ENCODE results near the gene TEDC1. TPM values are rescaled to one million over a fixed set of nuclear protein-coding genes. Genes with fewer than 3 reads are reported as not detected.

Gene TEDC1
- polyA plus RNA-seq, 1 of the 3 experiments (the other 2 are of a cell fraction), result 13.4 TPM

- H2AFZ ChIP-seq (ENCODE audit: low read depth), result no peak overlapping the region
- no peak for DNase-seq
- no peaks in the 10 kb centered on the region for H3K9me2 ChIP-seq
- H3F3A ChIP-seq (replicated peaks; ENCODE audit: insufficient read depth), result no peaks in the 10 kb centered on the region
- peaks cover 0 to 9% of the 10 kb centered on the region in 2 experiments; a peak in 1 of 4 replicates for H3K4me1 ChIP-seq (ENCODE audit: control insufficient read depth in 1 of 2, insufficient read depth in 2 of 2, low read depth in 1 of 2, low read length in 1 of 2)
- peaks cover 27% of the 10 kb centered on the region; the same call in 1 of the 2 replicates for H3K27me3 ChIP-seq (ENCODE audit: insufficient read depth)
- H3K9me3 ChIP-seq, result no peaks in the 10 kb centered on the region
- no peaks in the 10 kb centered on the region for H3K79me2 ChIP-seq (ENCODE audit: insufficient read depth)
- no peak overlapping the region for H3K4me2 ChIP-seq
- no peaks in the 10 kb centered on the region for H3K36me3 ChIP-seq (replicated peaks in 1 of 2; ENCODE audit: control insufficient read depth in 1 of 2, insufficient read depth in 2 of 2, low read length in 1 of 2)
- WGBS (ENCODE audit: low lambda C conversion rate), result 43% methylated on average over 13 of the region's 16 CpGs
- no peak for TF ChIP-seq MXI1 (IDR thresholded peaks at IDR 0.05; ENCODE audit: low read depth, low read length)
- TF ChIP-seq NRF1 (IDR thresholded peaks at IDR 0.05; ENCODE audit: low read depth, low read length), result no peak
- no peak for TF ChIP-seq TAF1 (IDR thresholded peaks at IDR 0.05; ENCODE audit: borderline replicate concordance, low read depth, low read length)
- TF ChIP-seq EP300 (IDR thresholded peaks at IDR 0.05; ENCODE audit: borderline replicate concordance in 1 of 2, low read depth in 1 of 2, low read length in 1 of 2), result no peak
- TF ChIP-seq, protein P1, sequence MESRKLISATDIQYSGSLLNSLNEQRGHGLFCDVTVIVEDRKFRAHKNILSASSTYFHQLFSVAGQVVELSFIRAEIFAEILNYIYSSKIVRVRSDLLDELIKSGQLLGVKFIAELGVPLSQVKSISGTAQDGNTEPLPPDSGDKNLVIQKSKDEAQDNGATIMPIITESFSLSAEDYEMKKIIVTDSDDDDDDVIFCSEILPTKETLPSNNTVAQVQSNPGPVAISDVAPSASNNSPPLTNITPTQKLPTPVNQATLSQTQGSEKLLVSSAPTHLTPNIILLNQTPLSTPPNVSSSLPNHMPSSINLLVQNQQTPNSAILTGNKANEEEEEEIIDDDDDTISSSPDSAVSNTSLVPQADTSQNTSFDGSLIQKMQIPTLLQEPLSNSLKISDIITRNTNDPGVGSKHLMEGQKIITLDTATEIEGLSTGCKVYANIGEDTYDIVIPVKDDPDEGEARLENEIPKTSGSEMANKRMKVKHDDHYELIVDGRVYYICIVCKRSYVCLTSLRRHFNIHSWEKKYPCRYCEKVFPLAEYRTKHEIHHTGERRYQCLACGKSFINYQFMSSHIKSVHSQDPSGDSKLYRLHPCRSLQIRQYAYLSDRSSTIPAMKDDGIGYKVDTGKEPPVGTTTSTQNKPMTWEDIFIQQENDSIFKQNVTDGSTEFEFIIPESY (IDR thresholded peaks at IDR 0.05; ENCODE audit: borderline replicate concordance, low read depth), result no peak
- no peak overlapping the region for H3K4me3 ChIP-seq (ENCODE audit: low read depth in 2 of 2, low read length in 1 of 2)
- H4K20me1 ChIP-seq (ENCODE audit: insufficient read depth), result no peaks in the 10 kb centered on the region
- H3K9ac ChIP-seq, result no peak overlapping the region
- ChIA-PET POLR2A (no interaction called here), CTCF (interaction anchor here (0.9 kb wide), 1 partner anchor 20 kb away, joined by 4 read pairs; no protein-coding TSS in a partner anchor)
- no peak overlapping the region for H3K27ac ChIP-seq (ENCODE audit: low read depth in 2 of 2, low read length in 1 of 2)
Measured at GRCh38 chr14:105508069-105508468, 17.0 kb downstream of the TEDC1 start.

DNA sequence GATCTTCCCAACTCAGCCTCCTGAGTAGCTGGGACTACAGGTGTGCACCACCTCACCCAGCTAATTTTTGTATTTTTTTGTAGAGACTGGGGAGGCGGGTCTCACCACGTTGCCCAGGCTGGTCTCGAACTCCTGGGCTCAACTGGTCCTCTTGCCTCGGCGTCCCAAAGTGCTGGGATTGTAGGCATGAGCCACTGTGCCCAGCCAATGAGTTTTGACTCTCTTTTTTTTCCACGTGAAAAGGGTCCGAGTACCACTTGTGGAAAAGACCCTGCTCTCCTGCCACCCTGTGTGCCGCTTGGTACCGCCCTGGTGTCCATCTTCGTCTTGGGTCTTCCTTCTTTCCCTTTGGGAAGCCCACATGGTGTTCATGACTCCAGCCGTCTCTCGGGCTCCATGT lies 17.6 kb downstream of the TEDC1 start:
- no peak overlapping the region for H2AFZ ChIP-seq (ENCODE audit: low read depth)
- no peaks in the 10 kb centered on the region for H3K79me2 ChIP-seq (ENCODE audit: insufficient read depth)
- H3K4me2 ChIP-seq, result no peak overlapping the region
- no peaks in the 10 kb centered on the region for H3K9me3 ChIP-seq
- H3K36me3 ChIP-seq (replicated peaks in 1 of 2; ENCODE audit: control insufficient read depth in 1 of 2, insufficient read depth in 2 of 2, low read length in 1 of 2), result no peaks in the 10 kb centered on the region
- no peak for DNase-seq
- TF ChIP-seq ELF1 (IDR thresholded peaks at IDR 0.05) (no peak), FOXJ3 (CRISPR knock-in tag; IDR thresholded peaks at IDR 0.05) (no peak), RFX5 (IDR thresholded peaks at IDR 0.05; ENCODE audit: low read length) (no peak), JUND (IDR thresholded peaks at IDR 0.05) (no peak), FOSL2 (IDR thresholded peaks at IDR 0.05; ENCODE audit: borderline replicate concordance, low read depth) (no peak)
- H3K4me1 ChIP-seq (ENCODE audit: control insufficient read depth in 1 of 2, insufficient read depth in 2 of 2, low read depth in 1 of 2, low read length in 1 of 2), result peaks cover 0 to 9% of the 10 kb centered on the region in 2 experiments; a peak in 1 of 4 replicates
- H3K9ac ChIP-seq, result no peak overlapping the region
- H3K9me2 ChIP-seq, result no peaks in the 10 kb centered on the region
- ChIA-PET POLR2A (no interaction called here), CTCF (no interaction called here)
- H3K27me3 ChIP-seq (ENCODE audit: insufficient read depth), result peaks cover 27% of the 10 kb centered on the region; the same call in 1 of the 2 replicates
- no peaks in the 10 kb centered on the region for H3F3A ChIP-seq (replicated peaks; ENCODE audit: insufficient read depth)
- no peak overlapping the region for H3K4me3 ChIP-seq (ENCODE audit: low read depth in 2 of 2, low read length in 1 of 2)
- WGBS (ENCODE audit: low lambda C conversion rate), result 66% methylated on average over 12 of the region's 12 CpGs
- no peak overlapping the region for H3K27ac ChIP-seq (ENCODE audit: low read depth in 2 of 2, low read length in 1 of 2)
- no peaks in the 10 kb centered on the region for H4K20me1 ChIP-seq (ENCODE audit: insufficient read depth)

GRCh38 chr14:105517096-105517495 lies 26.1 kb downstream of the TEDC1 start:
- ChIA-PET CTCF (interaction anchor here (0.9 to 1.7 kb wide), 3 partner anchors 17 to 36 kb away, joined by 3 to 4 read pairs (median 3); no protein-coding TSS in a partner anchor), POLR2A (no interaction called here)
- no peaks in the 10 kb centered on the region for H3K4me1 ChIP-seq (ENCODE audit: control insufficient read depth in 1 of 2, insufficient read depth in 2 of 2, low read depth in 1 of 2, low read length in 1 of 2)
- TF ChIP-seq RAD21 (IDR thresholded peaks at IDR 0.05; ENCODE audit: low read length), result no peak
- no peak for TF ChIP-seq JUND (IDR thresholded peaks at IDR 0.05)
- TF ChIP-seq PBX3 (IDR thresholded peaks at IDR 0.05), result no peak
- TF ChIP-seq EZH2phosphoT487 (IDR thresholded peaks at IDR 0.05; ENCODE audit: borderline replicate concordance, low read depth), result no peak
- TF ChIP-seq, protein P2, sequence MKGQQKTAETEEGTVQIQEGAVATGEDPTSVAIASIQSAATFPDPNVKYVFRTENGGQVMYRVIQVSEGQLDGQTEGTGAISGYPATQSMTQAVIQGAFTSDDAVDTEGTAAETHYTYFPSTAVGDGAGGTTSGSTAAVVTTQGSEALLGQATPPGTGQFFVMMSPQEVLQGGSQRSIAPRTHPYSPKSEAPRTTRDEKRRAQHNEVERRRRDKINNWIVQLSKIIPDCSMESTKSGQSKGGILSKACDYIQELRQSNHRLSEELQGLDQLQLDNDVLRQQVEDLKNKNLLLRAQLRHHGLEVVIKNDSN (IDR thresholded peaks at IDR 0.05; ENCODE audit: borderline replicate concordance, low read depth), result no peak
- TF ChIP-seq POLR2AphosphoS5 (IDR thresholded peaks at IDR 0.05; ENCODE audit: low read depth, low read length), result no peak
- TF ChIP-seq ELF1 (IDR thresholded peaks at IDR 0.05), result no peak
- no peak for TF ChIP-seq RXRA (IDR thresholded peaks at IDR 0.05; ENCODE audit: borderline replicate concordance, low read depth)
- TF ChIP-seq RFX5 (IDR thresholded peaks at IDR 0.05; ENCODE audit: low read length), result no peak
- no peak for TF ChIP-seq SIN3A (IDR thresholded peaks at IDR 0.05; ENCODE audit: borderline replicate concordance, low read depth, low read length)
- no peak for TF ChIP-seq MEF2A (IDR thresholded peaks at IDR 0.05; ENCODE audit: borderline replicate concordance, low read depth)
- no peak overlapping the region for H3K4me2 ChIP-seq
- no peaks in the 10 kb centered on the region for H3F3A ChIP-seq (replicated peaks; ENCODE audit: insufficient read depth)
- no peak overlapping the region for H3K4me3 ChIP-seq (ENCODE audit: low read depth in 2 of 2, low read length in 1 of 2)
- no peaks in the 10 kb centered on the region for H4K20me1 ChIP-seq (ENCODE audit: insufficient read depth)
- H3K9me2 ChIP-seq, result no peaks in the 10 kb centered on the region
- 32% methylated on average over 5 of the region's 5 CpGs for WGBS (ENCODE audit: low lambda C conversion rate)
- H3K27me3 ChIP-seq (ENCODE audit: insufficient read depth), result peaks cover 10% of the 10 kb centered on the region; the same call in 1 of the 2 replicates
- no peaks in the 10 kb centered on the region for H3K36me3 ChIP-seq (replicated peaks in 1 of 2; ENCODE audit: control insufficient read depth in 1 of 2, insufficient read depth in 2 of 2, low read length in 1 of 2)
- no peak for DNase-seq
- H3K9ac ChIP-seq, result no peak overlapping the region
- H2AFZ ChIP-seq (ENCODE audit: low read depth), result no peak overlapping the region
- no peak overlapping the region for H3K27ac ChIP-seq (ENCODE audit: low read depth in 2 of 2, low read length in 1 of 2)
- H3K9me3 ChIP-seq, result no peaks in the 10 kb centered on the region
- H3K79me2 ChIP-seq (ENCODE audit: insufficient read depth), result no peaks in the 10 kb centered on the region

Measured in SK-N-SH (cell line).